ENCODE results near the gene ASAP3.

Gene ASAP3

DNA sequence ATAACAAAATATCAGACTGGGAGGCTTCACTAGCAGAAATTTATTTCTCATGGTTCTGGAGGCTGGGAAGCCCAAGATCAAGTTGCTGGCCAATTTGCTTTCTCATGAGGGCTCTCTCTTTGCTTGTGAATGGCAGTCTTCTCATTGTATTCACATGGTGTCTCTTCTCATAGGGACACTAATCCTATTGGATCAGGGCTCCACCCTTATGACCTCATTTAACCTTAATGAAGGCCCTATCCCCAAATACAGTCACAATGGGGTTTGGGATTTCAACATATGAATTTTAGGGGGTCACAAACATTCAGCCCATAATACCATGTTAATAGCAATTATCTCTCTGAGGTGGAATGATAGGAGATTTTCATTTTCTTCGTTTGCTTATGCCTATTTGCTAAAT is 84.8 kb downstream of the ASAP3 start:
- no peak for DNase-seq (ENCODE audit: low read depth)
- H3K4me3 ChIP-seq (ENCODE audit: control insufficient read depth, low read depth, low read length), result no peak overlapping the region
- TF ChIP-seq, protein P1, sequence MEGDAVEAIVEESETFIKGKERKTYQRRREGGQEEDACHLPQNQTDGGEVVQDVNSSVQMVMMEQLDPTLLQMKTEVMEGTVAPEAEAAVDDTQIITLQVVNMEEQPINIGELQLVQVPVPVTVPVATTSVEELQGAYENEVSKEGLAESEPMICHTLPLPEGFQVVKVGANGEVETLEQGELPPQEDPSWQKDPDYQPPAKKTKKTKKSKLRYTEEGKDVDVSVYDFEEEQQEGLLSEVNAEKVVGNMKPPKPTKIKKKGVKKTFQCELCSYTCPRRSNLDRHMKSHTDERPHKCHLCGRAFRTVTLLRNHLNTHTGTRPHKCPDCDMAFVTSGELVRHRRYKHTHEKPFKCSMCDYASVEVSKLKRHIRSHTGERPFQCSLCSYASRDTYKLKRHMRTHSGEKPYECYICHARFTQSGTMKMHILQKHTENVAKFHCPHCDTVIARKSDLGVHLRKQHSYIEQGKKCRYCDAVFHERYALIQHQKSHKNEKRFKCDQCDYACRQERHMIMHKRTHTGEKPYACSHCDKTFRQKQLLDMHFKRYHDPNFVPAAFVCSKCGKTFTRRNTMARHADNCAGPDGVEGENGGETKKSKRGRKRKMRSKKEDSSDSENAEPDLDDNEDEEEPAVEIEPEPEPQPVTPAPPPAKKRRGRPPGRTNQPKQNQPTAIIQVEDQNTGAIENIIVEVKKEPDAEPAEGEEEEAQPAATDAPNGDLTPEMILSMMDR (conservative IDR thresholded peaks at IDR 0.05; ENCODE audit: control insufficient read depth, insufficient read depth, low read depth, low read length), result no peak

DNA sequence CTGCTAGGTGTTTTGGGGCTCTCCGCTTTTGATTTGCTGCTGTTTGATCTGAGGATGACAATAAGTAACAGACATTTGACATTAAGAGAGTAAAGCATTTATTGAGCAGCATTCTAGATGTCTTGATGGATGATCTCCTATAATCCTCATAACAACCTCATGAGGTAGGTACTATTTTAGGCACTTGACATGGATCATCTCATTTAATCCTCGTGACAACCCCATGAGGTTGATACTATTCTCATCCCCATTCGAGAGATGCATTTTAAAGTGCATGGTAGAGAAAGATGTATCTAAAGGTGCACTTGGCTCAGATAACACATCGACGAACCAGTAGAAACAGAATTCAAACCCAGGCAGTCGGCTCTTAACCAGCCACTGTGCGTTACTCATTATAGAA is 86.1 kb downstream of the ASAP3 start:
- no peak for DNase-seq (ENCODE audit: low read depth)
- TF ChIP-seq, protein P1 (conservative IDR thresholded peaks at IDR 0.05; ENCODE audit: control insufficient read depth, insufficient read depth, low read depth, low read length), result no peak
- H3K4me3 ChIP-seq (ENCODE audit: control insufficient read depth, low read depth, low read length), result no peak overlapping the region

DNA sequence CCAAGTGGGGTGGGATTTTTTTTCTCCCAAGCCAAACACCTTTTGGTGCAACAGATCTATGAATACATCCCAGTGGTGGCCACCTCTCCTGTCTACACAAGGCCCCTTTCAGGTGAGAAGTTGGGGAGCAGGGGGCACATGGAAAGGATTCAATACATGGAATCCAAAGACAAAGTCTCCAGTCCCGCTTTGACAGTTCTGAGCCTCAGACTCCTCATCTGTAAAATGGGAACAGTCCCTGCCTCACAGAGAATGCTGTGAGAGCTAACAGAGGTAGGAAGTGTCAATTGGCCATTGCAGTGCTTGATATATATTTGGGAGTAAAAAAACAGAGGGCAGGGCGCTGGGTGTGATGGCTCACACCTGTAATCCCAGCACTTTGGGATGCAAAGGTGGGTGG is 87.6 kb downstream of the ASAP3 start:
- DNase-seq (ENCODE audit: low read depth), result no peak
- TF ChIP-seq, protein P1 (conservative IDR thresholded peaks at IDR 0.05; ENCODE audit: control insufficient read depth, insufficient read depth, low read depth, low read length), result no peak
- no peak overlapping the region for H3K4me3 ChIP-seq (ENCODE audit: control insufficient read depth, low read depth, low read length)

DNA sequence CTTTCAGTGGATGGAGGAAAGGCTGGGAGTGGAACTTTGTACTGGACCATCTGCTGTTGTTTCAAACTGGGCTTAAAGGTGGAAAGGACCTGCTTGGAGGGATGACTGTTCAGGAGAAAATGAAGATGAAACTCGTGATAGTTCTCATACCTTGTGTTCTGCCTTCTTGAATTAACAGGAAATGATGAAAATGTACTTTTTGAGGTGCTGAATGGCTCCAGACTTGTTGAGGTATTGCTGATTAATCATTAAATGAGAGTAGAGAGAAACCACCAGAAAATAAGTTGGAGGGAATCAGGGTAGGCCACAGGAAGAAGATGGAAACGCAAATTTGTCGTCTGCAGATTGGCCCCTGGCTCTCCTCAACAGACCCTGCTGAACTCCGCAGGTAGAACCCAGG is 88.1 kb downstream of the ASAP3 start:
- TF ChIP-seq, protein P1 (conservative IDR thresholded peaks at IDR 0.05; ENCODE audit: control insufficient read depth, insufficient read depth, low read depth, low read length), result no peak
- DNase-seq (ENCODE audit: low read depth), result no peak
- no peak overlapping the region for H3K4me3 ChIP-seq (ENCODE audit: control insufficient read depth, low read depth, low read length)

DNA sequence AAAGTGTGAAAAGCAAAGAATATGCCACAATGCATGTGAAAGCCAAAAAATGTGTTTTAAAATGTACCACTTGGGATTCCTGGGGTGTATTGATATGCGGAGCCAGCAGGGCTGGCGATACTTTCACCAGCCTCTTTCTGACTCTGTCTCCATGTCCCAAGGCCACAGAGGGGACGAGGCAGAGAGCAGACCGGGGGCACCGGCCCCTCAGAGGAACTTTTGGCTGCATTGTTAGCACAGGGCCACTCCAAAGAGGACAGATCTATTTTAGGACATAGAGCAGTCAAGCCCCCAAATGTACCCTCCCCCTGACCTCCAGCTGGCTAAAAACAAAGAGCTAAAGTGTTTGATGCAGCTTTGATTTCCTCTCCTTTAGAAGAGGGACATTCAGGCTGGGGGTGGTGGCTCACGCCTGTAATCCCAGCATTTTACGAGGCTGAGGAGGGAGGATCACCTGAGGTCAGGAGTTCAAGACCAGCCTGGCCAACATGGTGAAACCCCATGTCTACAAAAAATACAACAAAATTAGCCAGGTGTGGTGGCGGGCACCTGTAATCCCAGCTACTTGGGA is 88.7 kb downstream of the ASAP3 start:
- DNase-seq (ENCODE audit: low read depth), result no peak
- H3K4me3 ChIP-seq (ENCODE audit: control insufficient read depth, low read depth, low read length), result no peak overlapping the region
- TF ChIP-seq, protein P1 (conservative IDR thresholded peaks at IDR 0.05; ENCODE audit: control insufficient read depth, insufficient read depth, low read depth, low read length), result no peak

DNA sequence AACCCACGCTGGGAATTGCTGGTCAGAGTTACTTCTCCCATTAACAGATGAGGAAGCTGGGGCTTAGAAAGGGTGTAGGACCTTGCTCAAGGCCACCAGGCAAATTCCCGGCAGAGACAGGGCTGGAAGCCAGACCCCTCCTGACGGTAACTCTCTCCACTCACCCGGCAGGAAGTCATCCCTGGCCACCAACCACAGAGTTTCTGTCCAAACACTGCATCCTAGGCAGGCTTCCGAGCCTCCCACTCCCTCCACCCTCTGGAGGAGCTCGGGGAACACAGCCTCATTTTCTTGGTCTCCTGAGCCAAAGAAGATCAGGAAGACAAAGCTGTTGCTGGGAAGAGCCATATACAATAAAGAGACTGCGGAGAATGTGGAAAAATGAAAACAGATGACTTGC is 89.3 kb downstream of the ASAP3 start:
- no peak overlapping the region for H3K4me3 ChIP-seq (ENCODE audit: control insufficient read depth, low read depth, low read length)
- TF ChIP-seq, protein P1 (conservative IDR thresholded peaks at IDR 0.05; ENCODE audit: control insufficient read depth, insufficient read depth, low read depth, low read length), result peak; percentile 30
- DNase-seq (ENCODE audit: low read depth), result peak; percentile 91

DNA sequence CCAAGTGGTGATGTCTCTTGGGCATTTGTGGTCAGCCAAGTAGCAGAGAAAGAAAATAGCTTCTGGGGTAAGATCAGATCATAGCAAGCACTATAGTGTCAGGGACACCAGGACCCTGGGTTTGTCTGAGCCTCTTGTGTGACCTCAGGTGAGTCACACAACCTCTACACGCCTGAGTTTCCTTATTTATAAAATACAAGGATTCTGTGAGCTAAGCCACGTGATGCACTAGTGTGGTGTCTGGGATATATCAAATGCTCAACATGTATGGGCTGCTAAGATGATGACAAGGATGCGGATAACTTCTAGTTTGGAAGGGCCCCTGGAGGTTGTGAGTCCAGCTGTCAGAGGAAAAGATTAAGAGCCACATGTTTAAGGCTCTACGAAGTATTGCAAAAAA is 89.8 kb downstream of the ASAP3 start:
- TF ChIP-seq, protein P1 (conservative IDR thresholded peaks at IDR 0.05; ENCODE audit: control insufficient read depth, insufficient read depth, low read depth, low read length), result no peak
- DNase-seq (ENCODE audit: low read depth), result peak; percentile 99
- H3K4me3 ChIP-seq (ENCODE audit: control insufficient read depth, low read depth, low read length), result no peak overlapping the region

Measured in fibroblast of mammary gland (primary cell).